GM12874 (cell line): ENCODE measurements around the gene HLF.

Experiments used
- CTCF ChIP-seq: IDR thresholded peaks from 2 replicates; pipeline ENCODE4 v1.5.1; 2011; ENCODE audit warnings: low read depth, mild to moderate bottlenecking, control low read depth, low read length, moderate library complexity; ENCODE audit not compliant: insufficient read depth

The HLF gene

GRCh38 chr17:55296171-55296695 is 31.5 kb downstream of the HLF start:
- TF ChIP-seq CTCF = no peak

- no peak for TF ChIP-seq CTCF
Observed at GRCh38 chr17:55296699-55297098, 31.9 kb downstream of the HLF start.

GRCh38 chr17:55298111-55298730 is 33.5 kb downstream of the HLF start:
- TF ChIP-seq CTCF = no peak

GRCh38 chr17:55299162-55299838 is 34.5 kb downstream of the HLF start:
- no peak for TF ChIP-seq CTCF

- no peak for TF ChIP-seq CTCF
Observed at GRCh38 chr17:55299890-55300289, 35.1 kb downstream of the HLF start.

GRCh38 chr17:55300479-55301290 is 35.9 kb downstream of the HLF start:
- TF ChIP-seq CTCF = no peak
